HTERT RPE-1 (cell line): ENCODE data around the gene CDR2L.
"Not testable (repeated sequence)": the region's sequence is repeated elsewhere in the genome, so short reads cannot be mapped to it uniquely, and the experiment has no call there.

ENCODE experiments used
- in situ Hi-C: fragments of 300-500 bp; cut with MboI; formaldehyde crosslinking; loops from 4 replicates; pipeline ENCODE4 v1.14.3; 2020; ENCODE audit warnings: low sequenced_read_pairs

Gene CDR2L

GRCh38 chr17:74959826-74960515 is 27.5 kb upstream of the CDR2L start:
- in situ Hi-C loops = no loop called here

GRCh38 chr17:74960570-74961342 is 26.7 kb upstream of the CDR2L start:
- in situ Hi-C loops = no loop called here

GRCh38 chr17:74961657-74962350 is 25.6 kb upstream of the CDR2L start:
- in situ Hi-C loops = no loop called here

GRCh38 chr17:74962622-74963394 is 24.6 kb upstream of the CDR2L start:
- in situ Hi-C loops = no loop called here

- in situ Hi-C loops = no loop called here
Observed at GRCh38 chr17:74963656-74964055, 23.8 kb upstream of the CDR2L start.

- in situ Hi-C loops = no loop called here
Observed at GRCh38 chr17:74964246-74964761, 23.1 kb upstream of the CDR2L start.

- in situ Hi-C loops = no loop called here
Observed at GRCh38 chr17:74964988-74965622, 22.3 kb upstream of the CDR2L start.

- in situ Hi-C loops = no loop called here
Observed at GRCh38 chr17:74968361-74968780, 19.1 kb upstream of the CDR2L start.

- in situ Hi-C loops = not testable (repeated sequence)
Observed at GRCh38 chr17:74969501-74969900, 17.9 kb upstream of the CDR2L start.

GRCh38 chr17:74970395-74970794 is 17.0 kb upstream of the CDR2L start:
- in situ Hi-C loops = no loop called here

- in situ Hi-C loops = no loop called here
Observed at GRCh38 chr17:74971069-74971841, 16.2 kb upstream of the CDR2L start.

- in situ Hi-C loops = no loop called here
Observed at GRCh38 chr17:74971842-74972106, 15.7 kb upstream of the CDR2L start.

- in situ Hi-C loops = no loop called here
Observed at GRCh38 chr17:74972107-74972972, 15.1 kb upstream of the CDR2L start, which contains the start of gene HID1. TSS of gene HID1 (minus strand) at chr17:74972759. CDS start at chr17:74972656, 103 bp downstream.

GRCh38 chr17:74972973-74973328 is 14.5 kb upstream of the CDR2L start:
- in situ Hi-C loops = no loop called here

GRCh38 chr17:74975943-74976342 is 11.5 kb upstream of the CDR2L start:
- in situ Hi-C loops = no loop called here

- in situ Hi-C loops = no loop called here
Observed at GRCh38 chr17:74977802-74978201, 9.6 kb upstream of the CDR2L start.

- in situ Hi-C loops = no loop called here
Observed at GRCh38 chr17:74978240-74978639, 9.2 kb upstream of the CDR2L start.

- in situ Hi-C loops = no loop called here
Observed at GRCh38 chr17:74979408-74980146, 7.9 kb upstream of the CDR2L start.
